GM20000 (cell line): ENCODE measurements around the gene RHO.
"Not testable (repeated sequence)": the region's sequence is repeated elsewhere in the genome, so short reads cannot be mapped to it uniquely, and the experiment has no call there.

Experiments
- DNase-seq: peaks from one replicate; pipeline ENCODE4 v3.0.0; 2012; ENCODE audit warnings: low spot score
- TF ChIP-seq, protein P1 (sequence below): IDR thresholded peaks from 2 replicates; pipeline ENCODE4 v1.5.1; 2012; ENCODE audit warnings: mild to moderate bottlenecking, control low read depth; ENCODE audit errors: extremely low read depth, missing control alignments

RHO gene

GRCh38 chr3:129536804-129537203 is 8.4 kb downstream of the RHO start:
- DNase-seq = no peak
- TF ChIP-seq, protein P1, sequence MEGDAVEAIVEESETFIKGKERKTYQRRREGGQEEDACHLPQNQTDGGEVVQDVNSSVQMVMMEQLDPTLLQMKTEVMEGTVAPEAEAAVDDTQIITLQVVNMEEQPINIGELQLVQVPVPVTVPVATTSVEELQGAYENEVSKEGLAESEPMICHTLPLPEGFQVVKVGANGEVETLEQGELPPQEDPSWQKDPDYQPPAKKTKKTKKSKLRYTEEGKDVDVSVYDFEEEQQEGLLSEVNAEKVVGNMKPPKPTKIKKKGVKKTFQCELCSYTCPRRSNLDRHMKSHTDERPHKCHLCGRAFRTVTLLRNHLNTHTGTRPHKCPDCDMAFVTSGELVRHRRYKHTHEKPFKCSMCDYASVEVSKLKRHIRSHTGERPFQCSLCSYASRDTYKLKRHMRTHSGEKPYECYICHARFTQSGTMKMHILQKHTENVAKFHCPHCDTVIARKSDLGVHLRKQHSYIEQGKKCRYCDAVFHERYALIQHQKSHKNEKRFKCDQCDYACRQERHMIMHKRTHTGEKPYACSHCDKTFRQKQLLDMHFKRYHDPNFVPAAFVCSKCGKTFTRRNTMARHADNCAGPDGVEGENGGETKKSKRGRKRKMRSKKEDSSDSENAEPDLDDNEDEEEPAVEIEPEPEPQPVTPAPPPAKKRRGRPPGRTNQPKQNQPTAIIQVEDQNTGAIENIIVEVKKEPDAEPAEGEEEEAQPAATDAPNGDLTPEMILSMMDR = no peak

DNA sequence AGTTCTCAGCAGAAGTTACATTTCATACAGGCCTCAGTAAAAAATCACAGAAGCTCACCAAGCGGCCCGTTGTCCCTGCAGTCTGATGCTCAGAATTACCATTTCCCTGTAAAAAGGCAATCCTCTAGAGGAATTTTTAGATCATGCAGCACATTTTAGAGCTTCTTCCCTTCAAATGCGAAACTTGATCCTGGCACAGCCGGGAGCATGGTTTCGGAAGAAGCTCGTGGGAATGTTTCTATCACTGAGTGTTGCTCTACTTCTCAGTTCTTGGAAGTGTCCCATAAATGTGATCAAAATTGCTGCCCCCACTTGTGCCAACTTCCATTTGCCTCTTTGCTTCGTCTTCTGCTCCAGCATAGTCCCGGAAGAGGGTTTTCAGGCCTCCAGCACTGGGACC is 10.8 kb downstream of the RHO start:
- TF ChIP-seq, protein P1 = no peak
- DNase-seq = no peak

- no peak for DNase-seq
- TF ChIP-seq, protein P1 = no peak
These were observed 12.5 kb downstream of the RHO start for GRCh38 chr3:129540776-129541516.

DNA sequence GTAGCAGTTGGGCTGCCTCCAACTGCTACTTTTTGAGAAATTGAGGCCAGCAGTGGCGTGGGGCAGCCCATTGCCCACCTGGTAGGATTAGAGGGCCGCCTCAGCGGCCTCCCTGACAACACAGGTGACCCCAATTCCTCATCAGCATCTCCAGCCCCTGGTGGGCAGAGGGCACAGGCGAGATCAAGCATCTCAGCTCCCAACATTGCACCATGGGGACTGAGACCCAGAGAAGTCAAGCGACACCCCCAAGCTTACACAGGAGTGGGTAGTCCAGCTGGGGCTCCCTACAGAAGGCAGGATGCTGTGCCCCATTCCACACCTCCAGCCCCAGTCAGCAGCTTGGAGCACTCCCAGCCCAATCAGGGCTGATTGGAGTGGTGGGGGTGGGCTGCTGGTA is 14.3 kb downstream of the RHO start:
- DNase-seq = no peak
- TF ChIP-seq, protein P1 = no peak

GRCh38 chr3:129543156-129543790 is 14.8 kb downstream of the RHO start, which contains the start of gene H1-8:
H1-8 (plus strand) TSS chr3:129543175; CDS start chr3:129543219, 44 bp downstream.
- TF ChIP-seq, protein P1 = no peak
- DNase-seq = no peak

DNA sequence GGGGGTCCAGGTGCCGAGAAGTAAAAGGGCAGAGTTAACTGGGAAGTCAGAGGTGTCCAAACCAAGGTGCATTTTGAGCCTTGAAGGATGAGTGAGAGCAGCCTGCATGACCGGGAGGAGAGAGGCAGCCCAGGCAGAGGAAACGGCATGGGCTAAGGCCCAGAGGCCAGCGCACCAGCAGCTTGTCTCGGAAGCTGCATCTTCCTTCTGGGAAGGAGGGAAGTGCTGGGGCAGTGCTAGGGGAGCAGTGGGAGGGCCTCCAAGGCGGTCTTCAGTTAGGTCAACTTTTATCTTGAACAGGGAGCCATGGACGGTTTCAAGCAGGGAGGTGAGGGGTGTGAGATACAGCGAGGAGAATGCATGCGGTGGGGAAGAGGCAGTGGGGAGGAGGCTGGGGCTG is 15.6 kb downstream of the RHO start:
- TF ChIP-seq, protein P1 = no peak
- DNase-seq = no peak

- not testable (repeated sequence) for DNase-seq
These were observed 17.5 kb downstream of the RHO start for GRCh38 chr3:129545951-129546350.
